ENCODE measurements around the gene LRIG1.

Gene LRIG1

GRCh38 chr3:66500576-66501482 lies at the start of gene LRIG1:
Gene LRIG1, minus strand, starts transcription at chr3:66501022. Its CDS starts 615 bp downstream, at chr3:66500407.
- DNase-seq (ENCODE audit: low read depth), result peak; percentile 96

GRCh38 chr3:66544619-66545429 lies 44.0 kb upstream of the LRIG1 start:
- DNase-seq (ENCODE audit: low read depth), result no peak

- DNase-seq (ENCODE audit: low read depth), result no peak
Measured at GRCh38 chr3:66542153-66542552, 41.3 kb upstream of the LRIG1 start.

- no peak for DNase-seq (ENCODE audit: low read depth)
Measured at GRCh38 chr3:66539466-66539989, 38.7 kb upstream of the LRIG1 start.

- DNase-seq (ENCODE audit: low read depth), result no peak
Measured at GRCh38 chr3:66538390-66538789, 37.6 kb upstream of the LRIG1 start.

GRCh38 chr3:66537735-66538134 lies 36.9 kb upstream of the LRIG1 start:
- no peak for DNase-seq (ENCODE audit: low read depth)

- no peak for DNase-seq (ENCODE audit: low read depth)
Measured at GRCh38 chr3:66536791-66537190, 36.0 kb upstream of the LRIG1 start.

- DNase-seq (ENCODE audit: low read depth), result no peak
Measured at GRCh38 chr3:66534304-66534845, 33.6 kb upstream of the LRIG1 start.

GRCh38 chr3:66532613-66533012 lies 31.8 kb upstream of the LRIG1 start:
- DNase-seq (ENCODE audit: low read depth), result no peak

GRCh38 chr3:66532160-66532587 lies 31.4 kb upstream of the LRIG1 start:
- no peak for DNase-seq (ENCODE audit: low read depth)

GRCh38 chr3:66531256-66531655 lies 30.4 kb upstream of the LRIG1 start:
- no peak for DNase-seq (ENCODE audit: low read depth)

GRCh38 chr3:66527246-66527645 lies 26.4 kb upstream of the LRIG1 start:
- no peak for DNase-seq (ENCODE audit: low read depth)

GRCh38 chr3:66525771-66526170 lies 24.9 kb upstream of the LRIG1 start:
- no peak for DNase-seq (ENCODE audit: low read depth)

GRCh38 chr3:66520724-66521123 lies 19.9 kb upstream of the LRIG1 start:
- DNase-seq (ENCODE audit: low read depth), result no peak

GRCh38 chr3:66518644-66519043 lies 17.8 kb upstream of the LRIG1 start:
- no peak for DNase-seq (ENCODE audit: low read depth)

GRCh38 chr3:66518126-66518525 lies 17.3 kb upstream of the LRIG1 start:
- DNase-seq (ENCODE audit: low read depth), result no peak

GRCh38 chr3:66517241-66517640 lies 16.4 kb upstream of the LRIG1 start:
- DNase-seq (ENCODE audit: low read depth), result no peak

- DNase-seq (ENCODE audit: low read depth), result no peak
Measured at GRCh38 chr3:66508461-66508860, 7.6 kb upstream of the LRIG1 start.

GRCh38 chr3:66507423-66508260 lies 6.8 kb upstream of the LRIG1 start:
- no peak for DNase-seq (ENCODE audit: low read depth)

GRCh38 chr3:66506154-66506553 lies 5.3 kb upstream of the LRIG1 start:
- DNase-seq (ENCODE audit: low read depth), result no peak

GRCh38 chr3:66504850-66505641 lies 4.2 kb upstream of the LRIG1 start:
- DNase-seq (ENCODE audit: low read depth), result no peak

Measured in activated T-cell treated with anti-CD3 and anti-CD28 coated beads for 1 hour (primary cell).